ENCODE measurements around the gene TBX10. TPM values are rescaled to one million over a fixed set of nuclear protein-coding genes. Genes with fewer than 3 reads are reported as not detected.

The TBX10 gene
- total and polyA plus RNA-seq, 2 of the 8 experiments (the other 6 are each of a cell fraction or from before 2014, with no cell fraction given) = 0.09 TPM; not detected in 1

DNA sequence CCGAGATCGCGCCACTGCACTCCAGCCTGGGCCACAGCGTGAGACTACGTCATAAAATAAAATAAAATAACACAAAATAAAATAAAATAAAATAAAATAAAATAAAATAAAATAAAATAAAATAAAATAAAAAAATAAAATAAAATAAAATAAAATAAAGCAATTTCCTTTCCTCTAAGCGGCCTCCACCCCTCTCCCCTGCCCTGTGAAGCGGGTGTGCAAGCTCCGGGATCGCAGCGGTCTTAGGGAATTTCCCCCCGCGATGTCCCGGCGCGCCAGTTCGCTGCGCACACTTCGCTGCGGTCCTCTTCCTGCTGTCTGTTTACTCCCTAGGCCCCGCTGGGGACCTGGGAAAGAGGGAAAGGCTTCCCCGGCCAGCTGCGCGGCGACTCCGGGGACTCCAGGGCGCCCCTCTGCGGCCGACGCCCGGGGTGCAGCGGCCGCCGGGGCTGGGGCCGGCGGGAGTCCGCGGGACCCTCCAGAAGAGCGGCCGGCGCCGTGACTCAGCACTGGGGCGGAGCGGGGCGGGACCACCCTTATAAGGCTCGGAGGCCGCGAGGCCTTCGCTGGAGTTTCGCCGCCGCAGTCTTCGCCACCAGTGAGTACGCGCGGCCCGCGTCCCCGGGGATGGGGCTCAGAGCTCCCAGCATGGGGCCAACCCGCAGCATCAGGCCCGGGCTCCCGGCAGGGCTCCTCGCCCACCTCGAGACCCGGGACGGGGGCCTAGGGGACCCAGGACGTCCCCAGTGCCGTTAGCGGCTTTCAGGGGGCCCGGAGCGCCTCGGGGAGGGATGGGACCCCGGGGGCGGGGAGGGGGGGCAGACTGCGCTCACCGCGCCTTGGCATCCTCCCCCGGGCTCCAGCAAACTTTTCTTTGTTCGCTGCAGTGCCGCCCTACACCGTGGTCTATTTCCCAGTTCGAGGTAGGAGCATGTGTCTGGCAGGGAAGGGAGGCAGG, 56.0 kb downstream of the TBX10 start, which contains the start of gene GSTP1 (continued):
- peak; percentile 75 for TF ChIP-seq TAF7 (optimal IDR thresholded peaks at IDR 0.05; ENCODE audit: borderline replicate concordance, low read depth, low read length)
- no peak for TF ChIP-seq HDAC6 (IDR thresholded peaks at IDR 0.05; ENCODE audit: low read depth, low read length)
- TF ChIP-seq EGR1 (IDR thresholded peaks at IDR 0.05; ENCODE audit: borderline replicate concordance, low read depth, low read length) = no peak
- TF ChIP-seq CHD2 (IDR thresholded peaks at IDR 0.05; ENCODE audit: low read length) = no peak
- no peak for TF ChIP-seq KDM1A (IDR thresholded peaks at IDR 0.05; ENCODE audit: borderline replicate concordance, low read length)
- TF ChIP-seq RXRA (IDR thresholded peaks at IDR 0.05; ENCODE audit: insufficient read depth, low read depth, low read length) = 0 out of 2 replicates have a peak, but pooled peaks have one; percentile 8
- TF ChIP-seq SP2 (IDR thresholded peaks at IDR 0.05; ENCODE audit: low read length) = no peak
- TF ChIP-seq MAFK (IDR thresholded peaks at IDR 0.05; ENCODE audit: low read depth, low read length) = peak; percentile 86; the same call in 1 of the 2 replicates
- no peak for TF ChIP-seq ATF2 (IDR thresholded peaks at IDR 0.05; ENCODE audit: low read length)
- TF ChIP-seq ASH2L (IDR thresholded peaks at IDR 0.05; ENCODE audit: low read length) = peak; percentile 68
- TF ChIP-seq JUND (IDR thresholded peaks at IDR 0.05; ENCODE audit: low read length) = peak; percentile 48; the same call in 1 of the 2 replicates
- no peak for TF ChIP-seq CTBP2 (IDR thresholded peaks at IDR 0.05; ENCODE audit: borderline replicate concordance, insufficient read depth, insufficient read length, low read length)
- no peak for TF ChIP-seq NANOG (IDR thresholded peaks at IDR 0.05; ENCODE audit: insufficient read depth, low read depth, low read length, poor library complexity, severe bottlenecking)
- TF ChIP-seq POLR2A (IDR thresholded peaks at IDR 0.05; ENCODE audit: control extremely low read depth in 1 of 2, low read depth in 2 of 2, low read length in 2 of 2) = peak; percentile 97 to 98
- TF ChIP-seq ZNF274 (IDR thresholded peaks at IDR 0.05; ENCODE audit: borderline replicate concordance, extremely low read depth, low read length) = no peak
- no peak for TF ChIP-seq SUZ12 (IDR thresholded peaks at IDR 0.05; ENCODE audit: low read length)
- TF ChIP-seq TBP (IDR thresholded peaks at IDR 0.05; ENCODE audit: low read depth, low read length) = peak; percentile 94
- TF ChIP-seq HDAC2 (IDR thresholded peaks at IDR 0.05; ENCODE audit: borderline replicate concordance in 1 of 2, low read depth in 2 of 2, low read length in 2 of 2) = peak; percentile 19 to 96; a peak in 2 of 4 replicates
- no peak for TF ChIP-seq RBBP5 (IDR thresholded peaks at IDR 0.05; ENCODE audit: borderline replicate concordance, low read depth, low read length)
- TF ChIP-seq, protein P1, sequence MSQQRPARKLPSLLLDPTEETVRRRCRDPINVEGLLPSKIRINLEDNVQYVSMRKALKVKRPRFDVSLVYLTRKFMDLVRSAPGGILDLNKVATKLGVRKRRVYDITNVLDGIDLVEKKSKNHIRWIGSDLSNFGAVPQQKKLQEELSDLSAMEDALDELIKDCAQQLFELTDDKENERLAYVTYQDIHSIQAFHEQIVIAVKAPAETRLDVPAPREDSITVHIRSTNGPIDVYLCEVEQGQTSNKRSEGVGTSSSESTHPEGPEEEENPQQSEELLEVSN (IDR thresholded peaks at IDR 0.05) = no peak; the same call in 1 of the 2 replicates
- TF ChIP-seq GTF2F1 (IDR thresholded peaks at IDR 0.05; ENCODE audit: borderline replicate concordance, low read depth, low read length) = no peak
